Transverse colon (tissue), 4 donors: ENCODE results near the gene SRM.

Experiments used
- CTCF ChIP-seq, 5 experiments: fragments of 200-600 bp in 3 of 5; fragments of 450-650 bp in 2 of 5; sonication (generic) in 3 of 5; IDR thresholded peaks; 1 replicate in 2 of 5; 2 replicates in 3 of 5; pipeline ENCODE4 v1.5.1; 2016 to 2017; ENCODE audit warnings: antibody characterized with exemption in 5 of 5, inconsistent platforms in 3 of 5, mild to moderate bottlenecking in 2 of 5, moderate library complexity in 1 of 5
- POLR2A ChIP-seq: fragments of 450-650 bp; IDR thresholded peaks from one replicate; pipeline ENCODE4 v1.6.1; 2016; ENCODE audit warnings: antibody characterized with exemption, mild to moderate bottlenecking, moderate library complexity
- POLR2AphosphoS5 ChIP-seq, 3 donors: sonication (generic); formaldehyde crosslinking; IDR thresholded peaks; one replicate each; pipeline ENCODE4 v1.6.1; 2016; ENCODE audit warnings: antibody characterized with exemption in 3 of 3

DNA sequence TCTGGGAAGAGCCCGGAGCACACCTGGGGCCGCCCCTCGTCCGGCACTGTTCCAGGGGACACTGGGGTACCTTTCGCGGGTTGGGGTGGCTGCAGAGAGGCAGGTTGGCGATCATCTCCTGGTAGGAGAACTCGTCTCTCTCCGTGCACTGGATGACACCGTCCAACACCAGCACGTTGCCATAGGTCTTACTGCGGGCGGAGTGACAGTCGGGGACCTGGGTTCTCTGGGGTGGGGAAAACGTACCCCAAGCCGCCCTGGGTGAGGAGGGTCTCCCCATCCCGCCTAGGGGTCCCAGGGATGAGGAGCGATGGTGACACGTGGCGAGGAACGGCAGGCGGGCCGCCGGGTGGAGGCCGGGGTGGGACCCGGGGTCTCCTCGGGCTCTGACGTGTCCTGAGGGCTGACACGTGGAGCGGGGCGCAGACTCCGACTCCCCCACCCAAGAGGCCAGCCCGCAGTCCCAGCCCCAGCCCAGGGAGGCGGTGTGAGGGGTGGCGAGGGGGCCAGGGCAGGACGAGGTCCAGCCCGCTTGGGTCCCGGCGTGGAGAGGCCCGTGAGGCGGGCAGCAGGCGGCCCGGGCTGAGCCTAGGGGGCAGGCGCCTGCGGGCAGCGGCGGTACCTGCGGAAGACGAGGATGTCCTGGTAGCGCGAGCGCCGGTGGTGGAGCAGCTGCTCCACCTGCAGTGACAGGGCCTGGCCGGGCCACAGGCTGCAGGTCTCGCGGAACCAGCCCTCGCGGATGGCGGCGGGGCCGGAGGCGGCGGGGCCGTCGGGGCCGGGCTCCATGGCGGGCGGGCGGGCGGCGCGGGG, 457 bp downstream of the SRM start:
- no peak for TF ChIP-seq CTCF (IDR thresholded peaks at IDR 0.05)
- TF ChIP-seq POLR2A = no peak
- no peak for TF ChIP-seq POLR2AphosphoS5 (IDR thresholded peaks at IDR 0.05)
